B cell (primary cell): ENCODE measurements around the gene GAPVD1. TPM values are rescaled to one million over a fixed set of nuclear protein-coding genes. Genes with fewer than 3 reads are reported as not detected.

Experiments
- ATAC-seq: fragments of 200-7000 bp; cut with Tn5 transposase; one replicate; pipeline ENCODE4 v1.10.0; 2021; ENCODE audit warnings: low read depth, mild to moderate bottlenecking, moderate number of reproducible peaks, moderate library complexity
- CTCF ChIA-PET: fragments of 350-600 bp; sonication (Branson Sonifier 250); formaldehyde crosslinking; loops from one replicate; lab custom pipeline; 2021; ENCODE audit warnings: antibody characterized with exemption, inconsistent platforms; lab: Charles Lee
- POLR2A ChIA-PET: fragments of 350-600 bp; sonication (Branson Sonifier 250); formaldehyde crosslinking; loops from one replicate; lab custom pipeline; 2021; ENCODE audit warnings: antibody characterized with exemption; lab: Charles Lee
- DNase-seq: peaks from one replicate; pipeline ENCODE4 v3.0.0; 2013
- H2AFZ ChIP-seq: 2 replicates; pipeline ENCODE4 v1.6.1; 2012; ENCODE audit warnings: mild to moderate bottlenecking, low read depth, low read length; ENCODE audit not compliant: insufficient read depth, poor library complexity, severe bottlenecking
- H3K27ac ChIP-seq, 2 donors: 1 replicate in 1 of 2; 2 replicates in 1 of 2; pipeline ENCODE4 v1.5.1; 2012 to 2013; ENCODE audit warnings: low read length in 2 of 2, mild to moderate bottlenecking in 2 of 2, moderate library complexity in 1 of 2
- H3K27me3 ChIP-seq, 4 experiments: fragments of 200-600 bp in 1 of 4; sonication (generic) in 1 of 4; replicated peaks in 1 of 4; 1 replicate in 2 of 4; 2 replicates in 2 of 4; pipeline versions ENCODE4 v1.6.1 to v1.7.0; 2013 to 2016; ENCODE audit warnings: low read length in 3 of 4, mild to moderate bottlenecking in 2 of 4, mixed read lengths in 1 of 4, moderate library complexity in 1 of 4; ENCODE audit not compliant: insufficient read depth in 4 of 4, control insufficient read depth in 3 of 4; ENCODE audit errors: control extremely low read depth in 1 of 4
- H3K36me3 ChIP-seq, 2 experiments: replicated peaks in 1 of 2; 1 replicate in 1 of 2; 2 replicates in 1 of 2; pipeline versions ENCODE4 v1.6.1 to v1.7.1; 2013; ENCODE audit warnings: low read length in 1 of 2; ENCODE audit not compliant: insufficient read depth in 2 of 2, control insufficient read depth in 1 of 2; ENCODE audit errors: control extremely low read depth in 1 of 2, extremely low read depth in 1 of 2
- H3K4me1 ChIP-seq, 2 donors: fragments of 200-600 bp in 1 of 2; sonication (generic) in 1 of 2; 1 replicate in 1 of 2; 2 replicates in 1 of 2; pipeline versions ENCODE4 v1.5.1 to v1.6.1; 2013 to 2017; ENCODE audit warnings: low read length in 2 of 2; ENCODE audit not compliant: control insufficient read depth in 2 of 2, insufficient read depth in 2 of 2
- H3K4me2 ChIP-seq: replicated peaks from 2 replicates; pipeline ENCODE3; 2012; ENCODE audit warnings: mild to moderate bottlenecking, low read depth, low read length; ENCODE audit not compliant: poor library complexity, severe bottlenecking
- H3K4me3 ChIP-seq, 5 experiments: fragments of 200-600 bp in 1 of 5; sonication (generic) in 1 of 5; 1 replicate in 3 of 5; 2 replicates in 2 of 5; pipeline versions ENCODE4 v1.5.1 to v1.7.0; 2011 to 2016; ENCODE audit warnings: low read length in 4 of 5, mild to moderate bottlenecking in 4 of 5, low read depth in 2 of 5, control low read depth in 1 of 5, moderate library complexity in 1 of 5; ENCODE audit not compliant: insufficient read depth in 1 of 5; ENCODE audit errors: control extremely low read depth in 1 of 5, extremely low read depth in 1 of 5
- H3K79me2 ChIP-seq: fragments of 200-600 bp; sonication (generic); one replicate; pipeline ENCODE4 v1.6.0; 2016; ENCODE audit warnings: low read length; ENCODE audit not compliant: control insufficient read depth, insufficient read depth
- H3K9ac ChIP-seq: fragments of 200-600 bp; sonication (generic); 2 replicates; pipeline ENCODE4 v1.6.1; 2017; ENCODE audit warnings: mild to moderate bottlenecking, low read length, moderate library complexity
- H3K9me3 ChIP-seq, 3 donors: one replicate each; pipeline versions ENCODE4 v1.6.1 to v1.7.1; 2013; ENCODE audit warnings: low read length in 2 of 3; ENCODE audit not compliant: control insufficient read depth in 2 of 3, insufficient read depth in 1 of 3; ENCODE audit errors: control extremely low read depth in 1 of 3
- H4K20me1 ChIP-seq: 2 replicates; pipeline ENCODE4 v1.6.0; 2012; ENCODE audit warnings: mild to moderate bottlenecking, low read length; ENCODE audit not compliant: insufficient read depth, control insufficient read depth, poor library complexity, severe bottlenecking
- H3K27ac Mint-ChIP-seq: one replicate; pipeline ENCODE4 v1.8.0; 2021; ENCODE audit warnings: mixed read lengths
- H3K27me3 Mint-ChIP-seq: one replicate; pipeline ENCODE4 v1.8.0; 2021; ENCODE audit warnings: mixed read lengths
- H3K4me1 Mint-ChIP-seq: one replicate; pipeline ENCODE4 v1.8.0; 2021; ENCODE audit warnings: mixed read lengths
- H3K4me3 Mint-ChIP-seq: one replicate; pipeline ENCODE4 v1.8.0; 2021; ENCODE audit warnings: mixed read lengths
- H3K9me3 Mint-ChIP-seq: one replicate; pipeline ENCODE4 v1.8.0; 2022; ENCODE audit warnings: mixed read lengths; ENCODE audit not compliant: insufficient read depth
- CTCF ChIP-seq: fragments of 200-600 bp; IDR thresholded peaks from one replicate; pipeline ENCODE4 v1.8.0; 2022; ENCODE audit warnings: antibody characterized with exemption, mild to moderate bottlenecking
- EZH2 ChIP-seq: IDR thresholded peaks from 2 replicates; pipeline ENCODE4 v1.6.1; 2012; ENCODE audit warnings: borderline replicate concordance, low read depth, mild to moderate bottlenecking, moderate library complexity, low read length; ENCODE audit not compliant: insufficient read depth, poor library complexity, severe bottlenecking
- WGBS: methylation state at CpG from one replicate; pipeline ENCODE4 v1.1.5; 2013; ENCODE audit warnings: missing lambda C conversion rate; ENCODE audit not compliant: insufficient coverage; 5-methylcytosine and 5-hydroxymethylcytosine counted together
- intact Hi-C: fragments of 100-400 bp; cut with micrococcal nuclease; formaldehyde crosslinking; loops from one replicate; pipeline ENCODE4 v1.10.0; 2022
- polyA plus RNA-seq: library from polyadenylated mRNA; depleted of rRNA; stranded (reverse); fragments of >200 nt; gene quantifications from 2 replicates; pipeline ENCODE4 v1.2.3, GENCODE V29; 2012
- total RNA-seq, 2 donors: library from RNA; stranded (reverse); fragments of 120-200 nt in 1 of 2; gene quantifications; 1 replicate in 1 of 2; 2 replicates in 1 of 2; pipeline versions ENCODE4 v1.2.3 to v1.2.4, GENCODE V29; 2013 to 2022

GAPVD1 gene
- total and polyA plus RNA-seq, 2 donors (not counting 1 experiment from before 2014, with no cell fraction given) = 11.8 to 61.2 TPM

GRCh38 chr9:125332527-125332926 lies 70.9 kb downstream of the GAPVD1 start:
- 30% methylated on average over 2 of the region's 3 CpGs for WGBS
- H3K9me3 Mint-ChIP-seq = no peaks in the 10 kb centered on the region
- CTCF ChIA-PET = interaction anchor here (0.7 kb wide), 1 partner anchor 645 kb away, joined by 3 read pairs; no protein-coding TSS in a partner anchor

GRCh38 chr9:125337236-125337635 lies 75.6 kb downstream of the GAPVD1 start:
- H3K79me2 ChIP-seq = no peaks in the 10 kb centered on the region
- H3K9me3 Mint-ChIP-seq = no peaks in the 10 kb centered on the region
- no peak overlapping the region for H3K9ac ChIP-seq
- ChIA-PET CTCF (no interaction called here), POLR2A (no interaction called here)
- WGBS = 100% methylated on average over 5 of the region's 8 CpGs
- no peak overlapping the region for H3K4me2 ChIP-seq
- H3K27ac ChIP-seq = no peak overlapping the region
- DNase-seq (no peak), ATAC-seq (no peak)
- H2AFZ ChIP-seq = no peak overlapping the region
- H3K4me1 ChIP-seq = no peaks in the 10 kb centered on the region
- H3K9me3 ChIP-seq = no peaks in the 10 kb centered on the region
- intact Hi-C loops = no loop called here
- no peaks in the 10 kb centered on the region for H4K20me1 ChIP-seq
- TF ChIP-seq CTCF = no peak
- TF ChIP-seq EZH2 = no peak
- no peak overlapping the region for H3K4me3 Mint-ChIP-seq
- no peak overlapping the region for H3K4me3 ChIP-seq
- no peaks in the 10 kb centered on the region for H3K27me3 Mint-ChIP-seq
- H3K27ac Mint-ChIP-seq = no peak overlapping the region
- no peaks in the 10 kb centered on the region for H3K4me1 Mint-ChIP-seq
- peaks cover 28 to 62% of the 10 kb centered on the region in 2 experiments for H3K36me3 ChIP-seq
- no peaks in the 10 kb centered on the region for H3K27me3 ChIP-seq

More at GRCh38 chr9:125332527-125332926, 70.9 kb downstream of the GAPVD1 start:
- POLR2A ChIA-PET = interaction anchor here (0.7 kb wide), 1 partner anchor 1862 kb away, joined by 4 read pairs; no protein-coding TSS in a partner anchor
- Histone ChIP-seq H3K36me3 (peaks cover 17 to 38% of the 10 kb centered on the region in 2 experiments), H3K4me2 (no peak overlapping the region), H3K4me3 (no peak overlapping the region), H3K27ac (no peak overlapping the region), H3K9ac (no peak overlapping the region), H4K20me1 (no peaks in the 10 kb centered on the region), H3K4me1 (no peaks in the 10 kb centered on the region), H3K79me2 (no peaks in the 10 kb centered on the region), H3K27me3 (no peaks in the 10 kb centered on the region), H2AFZ (no peak overlapping the region), H3K9me3 (no peaks in the 10 kb centered on the region)
- TF ChIP-seq CTCF (no peak), EZH2 (no peak)
- H3K27me3 Mint-ChIP-seq = no peaks in the 10 kb centered on the region
- ATAC-seq (no peak), DNase-seq (no peak)
- no peaks in the 10 kb centered on the region for H3K4me1 Mint-ChIP-seq
- no peak overlapping the region for H3K4me3 Mint-ChIP-seq
- intact Hi-C loops = no loop called here
- H3K27ac Mint-ChIP-seq = no peak overlapping the region
